Measurements from ENCODE around the gene ZNF652. TPM values are rescaled to one million over a fixed set of nuclear protein-coding genes. Genes with fewer than 3 reads are reported as not detected.

Gene ZNF652
- 10 to 100 TPM; 41.0 to 52.8 TPM for total RNA-seq
- 10 to 100 TPM in 1 of 2 donors, 1 to 10 TPM in 1; 7.5 to 12.4 TPM for polyA plus RNA-seq
- long read RNA-seq, donor 1, partial matches to known transcripts = 1 of 11 reads
- long read RNA-seq, donor 1, other reads (novel, unspliced or antisense) = 10 of 11 reads
- long read RNA-seq, donor 2, full-length matches to known transcripts = 5 of 20 reads
- long read RNA-seq, donor 2, partial matches to known transcripts = 7 of 20 reads
- long read RNA-seq, donor 2, other reads (novel, unspliced or antisense) = 8 of 20 reads

DNA sequence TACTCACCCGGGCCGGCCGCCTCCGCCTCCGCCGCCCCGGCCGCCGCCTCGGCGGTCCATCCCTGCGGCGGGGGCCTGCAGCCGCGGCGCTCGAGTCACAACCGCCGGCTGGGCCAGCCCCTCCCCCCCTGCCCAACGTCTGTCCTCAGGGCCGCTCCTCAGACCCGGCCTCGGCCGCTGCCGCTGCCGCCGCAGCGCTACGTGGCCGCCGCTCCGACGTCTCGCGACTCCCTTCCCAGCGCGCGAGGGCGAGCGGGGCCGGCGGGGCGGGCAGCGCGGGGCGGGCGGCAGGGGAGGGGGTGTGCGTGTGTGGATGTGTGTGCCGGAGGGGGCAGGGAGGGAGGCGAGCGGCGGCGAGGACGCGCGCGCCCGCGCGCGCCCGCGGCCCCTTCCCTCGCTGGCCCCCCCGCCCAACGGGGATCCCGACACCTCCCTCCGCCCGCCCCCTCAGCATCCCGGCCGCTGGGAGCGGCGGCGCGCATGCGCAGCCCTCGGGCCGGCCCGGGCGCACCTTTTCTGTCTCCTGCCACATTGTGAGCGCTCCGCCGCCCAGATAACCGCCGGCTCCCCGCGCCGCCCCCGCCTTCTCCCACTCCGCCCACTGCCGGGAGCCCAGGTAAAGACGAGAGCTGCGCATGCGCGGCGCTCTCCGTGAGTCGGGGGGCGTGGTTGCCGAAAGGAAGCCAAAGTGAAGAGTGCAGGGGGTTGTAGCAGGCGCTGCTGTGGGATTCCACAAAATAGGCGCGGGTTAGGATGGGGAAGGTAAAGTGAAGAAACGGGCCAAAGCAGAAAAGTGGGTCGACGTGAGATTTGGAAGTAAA is at the start of gene ZNF652:
Gene ZNF652 (minus strand): TSS at position 349 of the 821 bp plus-strand sequence. CDS start 44,525 bp downstream, outside the sequence.
- ATAC-seq (ENCODE audit: low FRiP score) = peak; percentile 95
- 0% methylated on average over 47 to 106 of the region's 106 CpGs for WGBS, 2 donors
- Histone ChIP-seq H3K27ac (ENCODE audit: low read depth in 1 of 2, low read length in 2 of 2) (peak within 1 kb of the TSS; percentile 5 to 90), H3K36me3 (ENCODE audit: control insufficient read depth in 1 of 2, insufficient read depth in 2 of 2, low read length in 1 of 2) (no peaks in the 10 kb centered on the region), H3K4me1 (ENCODE audit: control insufficient read depth in 1 of 2, insufficient read depth in 2 of 2, low read length in 2 of 2) (peaks cover 0 to 3% of the 10 kb centered on the region in 2 donors), H3K9me3 (ENCODE audit: control insufficient read depth, low read length) (no peaks in the 10 kb centered on the region), H3K4me3 (ENCODE audit: low read length in 2 of 2) (peak within 1 kb of the TSS; percentile 89 to 96), H3K27me3 (ENCODE audit: control insufficient read depth in 1 of 2, insufficient read depth in 2 of 2, low read length in 1 of 2) (no peaks in the 10 kb centered on the region)
- intact Hi-C loops (cut with DNase I) = loop anchor here in 1 of 2 donors (1.0 to 5.0 kb wide), 2 partner anchors 33 to 45 kb away; no protein-coding TSS in a partner anchor
- peak; percentile 92 to 95 for DNase-seq

DNA sequence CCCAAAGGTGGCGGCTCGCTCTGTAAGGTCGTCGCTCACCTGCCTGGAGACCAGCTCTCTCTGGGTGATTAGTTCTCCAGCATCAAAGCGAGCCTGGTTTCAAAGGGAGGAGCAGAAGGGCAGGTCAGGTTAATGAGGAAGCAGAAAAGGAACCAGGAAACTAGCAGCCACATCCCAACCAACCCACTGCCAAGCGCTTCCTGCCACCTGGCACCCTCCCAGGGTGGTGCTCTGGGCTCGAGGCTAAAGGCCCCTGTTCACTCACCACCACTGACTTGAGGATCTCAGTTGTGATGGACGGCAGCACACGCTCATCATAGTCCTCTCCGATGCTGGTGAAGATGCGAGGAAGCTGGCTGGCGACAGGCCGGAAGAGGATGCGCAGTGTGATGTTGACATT is 47.0 kb upstream of the ZNF652 start:
- peaks cover 0 to 10% of the 10 kb centered on the region in 2 donors for H3K36me3 ChIP-seq (ENCODE audit: control insufficient read depth in 1 of 2, insufficient read depth in 2 of 2, low read length in 1 of 2)
- H3K27me3 ChIP-seq (ENCODE audit: control insufficient read depth in 1 of 2, insufficient read depth in 2 of 2, low read length in 1 of 2) = no peaks in the 10 kb centered on the region
- no peak overlapping the region for H3K4me3 ChIP-seq (ENCODE audit: low read length in 2 of 2)
- no peak overlapping the region for H3K27ac ChIP-seq (ENCODE audit: low read depth in 1 of 2, low read length in 2 of 2)
- peaks cover 0 to 2% of the 10 kb centered on the region in 2 donors for H3K4me1 ChIP-seq (ENCODE audit: control insufficient read depth in 1 of 2, insufficient read depth in 2 of 2, low read length in 2 of 2)
- ATAC-seq (ENCODE audit: low FRiP score) (no peak), DNase-seq (peak in 1 of 2 donors; percentile 65)
- H3K9me3 ChIP-seq (ENCODE audit: control insufficient read depth, low read length) = no peaks in the 10 kb centered on the region
- intact Hi-C loops (cut with DNase I) = loop anchor here in 1 of 2 donors (10.0 kb wide), 1 partner anchor 146 kb away; no protein-coding TSS in a partner anchor
- WGBS, 2 donors = 88 to 89% methylated on average over 14 of the region's 14 CpGs

DNA sequence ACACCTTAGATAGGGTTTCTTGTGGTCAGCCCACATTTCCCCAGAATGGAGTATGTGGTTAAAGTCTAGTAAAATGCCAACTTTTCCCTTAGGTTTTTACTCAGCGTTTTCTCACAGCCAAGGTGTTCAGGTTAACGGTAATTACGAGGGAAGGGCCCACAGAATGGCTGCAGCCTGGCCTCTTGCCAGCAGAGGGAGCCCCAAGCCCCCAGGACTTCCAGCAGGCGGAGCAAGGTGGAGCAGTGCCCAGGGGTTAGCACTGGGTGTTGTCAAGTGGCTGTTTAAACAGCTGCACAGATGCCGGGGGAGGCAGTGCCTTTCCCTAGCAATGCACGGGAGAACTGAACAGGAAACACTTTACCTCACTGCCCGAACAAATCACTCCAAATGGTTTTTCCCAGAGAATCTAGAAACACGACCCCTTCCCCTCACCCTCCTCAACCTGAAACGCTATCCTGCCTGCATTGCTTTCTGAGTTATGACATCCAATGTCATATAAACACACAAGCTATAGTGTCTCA is 46.0 kb upstream of the ZNF652 start:
- Histone ChIP-seq H3K27ac (ENCODE audit: low read depth in 1 of 2, low read length in 2 of 2) (no peak overlapping the region), H3K4me3 (ENCODE audit: low read length in 2 of 2) (no peak overlapping the region), H3K27me3 (ENCODE audit: control insufficient read depth in 1 of 2, insufficient read depth in 2 of 2, low read length in 1 of 2) (no peaks in the 10 kb centered on the region), H3K9me3 (ENCODE audit: control insufficient read depth, low read length) (no peaks in the 10 kb centered on the region), H3K36me3 (ENCODE audit: control insufficient read depth in 1 of 2, insufficient read depth in 2 of 2, low read length in 1 of 2) (peaks cover 0 to 15% of the 10 kb centered on the region in 2 donors), H3K4me1 (ENCODE audit: control insufficient read depth in 1 of 2, insufficient read depth in 2 of 2, low read length in 2 of 2) (no peaks in the 10 kb centered on the region)
- WGBS, 2 donors = 34 to 35% methylated on average over 9 of the region's 9 CpGs
- ATAC-seq (ENCODE audit: low FRiP score) = peak; percentile 80
- DNase-seq = peak; percentile 71 to 85
- intact Hi-C loops (cut with DNase I) = loop anchor here in 1 of 2 donors (10.0 kb wide), 1 partner anchor 147 kb away; no protein-coding TSS in a partner anchor

DNA sequence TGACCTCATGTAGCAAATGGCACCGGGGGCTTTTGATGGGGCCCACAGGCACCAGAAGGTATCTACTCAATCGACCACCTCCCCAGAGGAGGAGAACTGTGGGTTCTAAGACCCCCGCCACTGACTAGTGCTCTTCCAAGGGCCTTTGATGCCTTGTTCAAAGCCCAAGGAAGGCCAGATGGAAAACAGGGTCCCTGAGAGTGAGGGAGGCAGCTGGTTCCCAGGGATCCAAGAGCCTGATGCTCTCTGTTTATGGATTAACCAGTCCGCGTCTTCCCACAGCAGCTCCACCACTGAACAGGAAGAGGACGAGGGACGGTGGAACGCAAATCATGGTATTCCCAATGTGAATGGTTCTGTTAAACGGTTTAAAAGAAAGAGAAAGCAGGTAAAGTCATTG is 45.0 kb upstream of the ZNF652 start:
- H3K4me1 ChIP-seq (ENCODE audit: control insufficient read depth in 1 of 2, insufficient read depth in 2 of 2, low read length in 2 of 2) = no peaks in the 10 kb centered on the region
- H3K27ac ChIP-seq (ENCODE audit: low read depth in 1 of 2, low read length in 2 of 2) = no peak overlapping the region
- DNase-seq (peak in 1 of 2 donors; percentile 20), ATAC-seq (ENCODE audit: low FRiP score) (no peak)
- intact Hi-C loops (cut with DNase I) = loop anchor here in 1 of 2 donors (10.0 kb wide), 1 partner anchor 148 kb away; no protein-coding TSS in a partner anchor
- H3K27me3 ChIP-seq (ENCODE audit: control insufficient read depth in 1 of 2, insufficient read depth in 2 of 2, low read length in 1 of 2) = no peaks in the 10 kb centered on the region
- H3K4me3 ChIP-seq (ENCODE audit: low read length in 2 of 2) = no peak overlapping the region
- peaks cover 0 to 15% of the 10 kb centered on the region in 2 donors for H3K36me3 ChIP-seq (ENCODE audit: control insufficient read depth in 1 of 2, insufficient read depth in 2 of 2, low read length in 1 of 2)
- WGBS, 2 donors = 91 to 93% methylated on average over 9 of the region's 9 CpGs
- H3K9me3 ChIP-seq (ENCODE audit: control insufficient read depth, low read length) = no peaks in the 10 kb centered on the region

DNA sequence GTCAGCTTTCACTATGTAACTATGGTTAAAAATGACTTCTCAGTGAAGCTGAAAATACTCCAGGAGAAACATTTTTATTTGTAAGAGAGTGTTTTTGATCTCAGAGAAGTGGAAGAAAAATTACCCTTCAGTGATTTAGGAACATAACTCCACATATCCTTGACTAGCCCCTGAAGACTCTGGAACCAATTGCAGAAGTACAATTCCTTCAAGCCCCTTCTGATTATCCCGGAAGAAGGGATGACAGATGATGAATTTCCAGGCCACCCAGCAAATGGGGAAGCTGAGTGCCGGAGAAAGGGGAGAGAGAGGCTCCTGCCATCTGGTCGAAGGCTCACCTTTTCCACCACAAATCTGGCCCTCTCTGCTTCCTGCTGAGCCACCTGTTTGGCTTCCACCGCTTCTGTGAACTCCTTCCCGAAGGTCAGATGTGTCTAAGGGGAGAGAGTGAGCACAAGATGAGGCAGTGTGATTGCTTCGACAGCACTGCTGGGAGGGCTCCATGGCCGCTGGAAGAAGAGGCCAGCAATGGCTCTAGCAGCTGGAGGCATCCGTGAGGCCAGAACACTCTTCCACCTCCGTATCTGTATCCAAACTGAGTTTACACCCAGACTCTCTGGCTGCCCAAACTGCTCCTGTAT is 44.5 kb upstream of the ZNF652 start:
- WGBS, 2 donors = 83 to 88% methylated on average over 9 of the region's 9 CpGs
- ATAC-seq (ENCODE audit: low FRiP score) = no peak
- peaks cover 0 to 15% of the 10 kb centered on the region in 2 donors for H3K36me3 ChIP-seq (ENCODE audit: control insufficient read depth in 1 of 2, insufficient read depth in 2 of 2, low read length in 1 of 2)

DNA sequence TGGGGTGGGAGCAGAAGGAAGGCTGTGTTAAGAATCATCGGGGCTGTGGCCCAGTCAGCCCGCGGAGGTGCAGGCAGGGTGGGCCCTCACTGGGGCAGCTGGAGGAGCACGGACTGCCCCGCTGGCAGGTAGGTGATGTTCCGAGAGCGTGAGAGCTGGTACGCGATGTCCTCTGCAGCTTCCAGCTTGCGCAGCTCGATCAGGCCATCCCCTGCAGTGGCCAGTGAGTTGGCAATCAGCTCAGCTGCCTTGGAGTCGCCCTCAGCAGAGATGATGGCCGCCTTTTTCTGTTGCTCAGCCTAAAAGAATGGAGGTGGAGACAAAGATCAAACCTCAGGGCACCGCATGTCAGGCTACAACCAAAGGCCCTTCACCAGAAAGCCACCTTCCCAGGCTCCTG is 42.9 kb upstream of the ZNF652 start:
- no peaks in the 10 kb centered on the region for H3K4me1 ChIP-seq (ENCODE audit: control insufficient read depth in 1 of 2, insufficient read depth in 2 of 2, low read length in 2 of 2)
- ATAC-seq (ENCODE audit: low FRiP score) = no peak
- H3K36me3 ChIP-seq (ENCODE audit: control insufficient read depth in 1 of 2, insufficient read depth in 2 of 2, low read length in 1 of 2) = peaks cover 0 to 15% of the 10 kb centered on the region in 2 donors
- H3K27me3 ChIP-seq (ENCODE audit: control insufficient read depth in 1 of 2, insufficient read depth in 2 of 2, low read length in 1 of 2) = no peaks in the 10 kb centered on the region
- DNase-seq = peak in 1 of 2 donors; percentile 54
- intact Hi-C loops (cut with DNase I) = loop anchor here in 1 of 2 donors (10.0 kb wide), 1 partner anchor 150 kb away; no protein-coding TSS in a partner anchor
- H3K27ac ChIP-seq (ENCODE audit: low read depth in 1 of 2, low read length in 2 of 2) = no peak overlapping the region
- no peak overlapping the region for H3K4me3 ChIP-seq (ENCODE audit: low read length in 2 of 2)
- H3K9me3 ChIP-seq (ENCODE audit: control insufficient read depth, low read length) = no peaks in the 10 kb centered on the region
- 93 to 97% methylated on average over 14 of the region's 14 CpGs for WGBS, 2 donors

More for the DNA sequence above, 44.5 kb upstream of the ZNF652 start:
- intact Hi-C loops (cut with DNase I) = loop anchor here in 1 of 2 donors (10.0 kb wide), 1 partner anchor 148 kb away; no protein-coding TSS in a partner anchor
- Histone ChIP-seq H3K4me3 (ENCODE audit: low read length in 2 of 2) (no peak overlapping the region), H3K4me1 (ENCODE audit: control insufficient read depth in 1 of 2, insufficient read depth in 2 of 2, low read length in 2 of 2) (no peaks in the 10 kb centered on the region), H3K27me3 (ENCODE audit: control insufficient read depth in 1 of 2, insufficient read depth in 2 of 2, low read length in 1 of 2) (no peaks in the 10 kb centered on the region), H3K27ac (ENCODE audit: low read depth in 1 of 2, low read length in 2 of 2) (no peak overlapping the region), H3K9me3 (ENCODE audit: control insufficient read depth, low read length) (no peaks in the 10 kb centered on the region)
- DNase-seq = peak in 1 of 2 donors; percentile 22

DNA sequence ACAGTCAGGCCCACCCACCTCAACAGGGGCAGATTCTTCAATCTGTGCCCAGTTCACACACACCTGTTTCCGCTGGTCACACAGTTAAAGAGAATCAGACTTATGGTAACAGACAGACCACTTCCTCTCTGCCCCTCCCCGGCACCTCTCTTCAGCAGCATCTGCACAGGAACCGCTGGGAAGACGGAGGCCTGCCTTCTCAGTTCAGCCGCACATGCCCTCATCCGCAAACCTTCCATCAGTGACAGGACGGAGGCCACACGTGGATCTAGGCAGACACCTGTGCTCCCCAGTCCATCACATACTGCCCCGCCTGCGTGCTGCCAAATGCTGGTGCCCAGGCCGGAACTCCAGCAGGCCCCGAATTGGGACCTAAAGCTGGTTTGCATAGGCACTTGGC is 42.3 kb upstream of the ZNF652 start:
- Histone ChIP-seq H3K36me3 (ENCODE audit: control insufficient read depth in 1 of 2, insufficient read depth in 2 of 2, low read length in 1 of 2) (peaks cover 0 to 15% of the 10 kb centered on the region in 2 donors), H3K27me3 (ENCODE audit: control insufficient read depth in 1 of 2, insufficient read depth in 2 of 2, low read length in 1 of 2) (no peaks in the 10 kb centered on the region), H3K9me3 (ENCODE audit: control insufficient read depth, low read length) (no peaks in the 10 kb centered on the region), H3K4me1 (ENCODE audit: control insufficient read depth in 1 of 2, insufficient read depth in 2 of 2, low read length in 2 of 2) (no peaks in the 10 kb centered on the region), H3K27ac (ENCODE audit: low read depth in 1 of 2, low read length in 2 of 2) (no peak overlapping the region), H3K4me3 (ENCODE audit: low read length in 2 of 2) (no peak overlapping the region)
- intact Hi-C loops (cut with DNase I) = loop anchor here in 1 of 2 donors (10.0 kb wide), 1 partner anchor 150 kb away; no protein-coding TSS in a partner anchor
- WGBS, 2 donors = 87 to 90% methylated on average over 12 of the region's 12 CpGs
- DNase-seq (peak in 1 of 2 donors; percentile 62), ATAC-seq (ENCODE audit: low FRiP score) (no peak)

Data from aorta (tissue), 5 donors.